ENCODE data around the gene TNFRSF4. TPM values are rescaled to one million over a fixed set of nuclear protein-coding genes. Genes with fewer than 3 reads are reported as not detected.

Gene TNFRSF4
- total and polyA plus RNA-seq, 10 of the 15 experiments (the other 5 are each of a cell fraction or from before 2014, with no cell fraction given): 0.05 to 7.3 (median 2.5) TPM; not detected in 1

DNA sequence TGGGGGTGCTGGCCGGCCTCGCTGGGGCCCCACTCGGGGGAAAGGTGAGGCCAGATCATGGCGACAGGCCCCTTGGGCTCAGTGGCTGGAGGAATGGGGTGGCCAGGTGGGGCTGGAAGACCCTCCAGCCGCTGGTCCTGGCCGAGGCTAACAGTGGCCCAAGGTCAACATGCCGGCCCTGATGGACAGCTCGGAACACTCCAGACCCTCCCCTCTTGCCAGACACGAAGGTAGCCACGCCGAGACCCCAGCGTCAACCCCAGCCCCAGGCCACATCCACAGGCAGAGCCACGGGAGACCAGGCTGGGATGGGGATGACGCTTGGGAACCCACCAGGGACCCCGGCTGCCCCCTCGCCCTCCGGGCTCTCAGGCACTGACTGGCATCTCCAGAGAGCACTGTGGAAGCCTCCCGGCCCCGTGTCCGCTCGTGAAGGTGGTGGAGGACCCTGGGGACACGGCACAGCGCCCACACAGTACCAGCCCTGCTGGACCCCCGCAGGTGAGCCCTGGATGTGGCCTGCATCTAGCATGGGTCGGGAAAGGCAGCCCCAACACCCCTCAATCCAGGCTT, 33.5 kb upstream of the TNFRSF4 start:
- intact Hi-C loops (cut with micrococcal nuclease; ENCODE audit: unreplicated experiment): no loop called here
- FAIRE-seq: no peak

DNA sequence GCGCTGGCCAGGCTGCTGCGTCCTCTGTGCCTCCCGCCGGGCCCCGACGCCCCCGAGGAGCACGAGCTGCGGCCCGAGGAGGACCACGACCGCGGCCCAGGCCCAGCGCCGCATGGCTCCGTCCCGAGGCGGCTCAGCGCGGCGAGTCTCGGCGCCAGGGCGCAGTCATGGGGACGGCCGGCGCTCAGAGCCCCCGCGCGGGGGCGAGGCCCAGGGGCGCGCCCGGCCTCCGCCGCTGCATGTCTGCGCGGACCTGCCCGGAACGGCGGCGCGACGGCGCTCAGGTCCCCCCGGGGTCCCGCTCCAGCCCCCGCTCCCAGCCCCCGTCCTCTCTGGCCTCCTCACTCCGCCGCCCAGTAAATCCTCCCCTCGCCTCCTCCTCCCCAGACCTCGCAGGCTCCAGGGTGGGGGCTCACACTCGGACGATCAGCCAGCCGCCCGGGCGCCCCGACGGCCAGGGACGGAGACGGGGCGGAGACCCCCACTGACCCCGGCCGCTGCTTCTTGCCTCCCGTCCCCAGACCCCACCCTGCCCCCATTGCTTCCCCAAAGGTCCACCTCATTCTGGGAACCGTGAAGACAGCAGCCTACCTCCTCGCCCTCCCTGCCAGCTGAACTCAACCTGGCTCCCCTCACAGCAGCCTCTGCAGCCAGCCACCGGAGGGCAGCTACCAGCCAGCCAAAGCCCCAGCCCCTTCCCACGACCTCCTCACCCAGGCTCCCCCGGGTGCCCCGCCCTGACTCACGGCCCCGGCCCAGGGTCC, 32.8 kb upstream of the TNFRSF4 start, which contains the start of gene C1QTNF12:
Gene C1QTNF12 (minus strand): TSS at position 146 of the 764 bp plus-strand sequence. CDS start 32 bp downstream, at position 114.
- TF ChIP-seq SUZ12 (IDR thresholded peaks at IDR 0.05; ENCODE audit: unreplicated experiment) (peak; percentile 73), NR2C1 (IDR thresholded peaks at IDR 0.05) (no peak)
- TF ChIP-seq, protein P1, sequence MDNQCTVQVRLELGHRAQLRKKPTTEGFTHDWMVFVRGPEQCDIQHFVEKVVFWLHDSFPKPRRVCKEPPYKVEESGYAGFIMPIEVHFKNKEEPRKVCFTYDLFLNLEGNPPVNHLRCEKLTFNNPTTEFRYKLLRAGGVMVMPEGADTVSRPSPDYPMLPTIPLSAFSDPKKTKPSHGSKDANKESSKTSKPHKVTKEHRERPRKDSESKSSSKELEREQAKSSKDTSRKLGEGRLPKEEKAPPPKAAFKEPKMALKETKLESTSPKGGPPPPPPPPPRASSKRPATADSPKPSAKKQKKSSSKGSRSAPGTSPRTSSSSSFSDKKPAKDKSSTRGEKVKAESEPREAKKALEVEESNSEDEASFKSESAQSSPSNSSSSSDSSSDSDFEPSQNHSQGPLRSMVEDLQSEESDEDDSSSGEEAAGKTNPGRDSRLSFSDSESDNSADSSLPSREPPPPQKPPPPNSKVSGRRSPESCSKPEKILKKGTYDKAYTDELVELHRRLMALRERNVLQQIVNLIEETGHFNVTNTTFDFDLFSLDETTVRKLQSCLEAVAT (IDR thresholded peaks at IDR 0.05): no peak
- TF ChIP-seq, protein P2, sequence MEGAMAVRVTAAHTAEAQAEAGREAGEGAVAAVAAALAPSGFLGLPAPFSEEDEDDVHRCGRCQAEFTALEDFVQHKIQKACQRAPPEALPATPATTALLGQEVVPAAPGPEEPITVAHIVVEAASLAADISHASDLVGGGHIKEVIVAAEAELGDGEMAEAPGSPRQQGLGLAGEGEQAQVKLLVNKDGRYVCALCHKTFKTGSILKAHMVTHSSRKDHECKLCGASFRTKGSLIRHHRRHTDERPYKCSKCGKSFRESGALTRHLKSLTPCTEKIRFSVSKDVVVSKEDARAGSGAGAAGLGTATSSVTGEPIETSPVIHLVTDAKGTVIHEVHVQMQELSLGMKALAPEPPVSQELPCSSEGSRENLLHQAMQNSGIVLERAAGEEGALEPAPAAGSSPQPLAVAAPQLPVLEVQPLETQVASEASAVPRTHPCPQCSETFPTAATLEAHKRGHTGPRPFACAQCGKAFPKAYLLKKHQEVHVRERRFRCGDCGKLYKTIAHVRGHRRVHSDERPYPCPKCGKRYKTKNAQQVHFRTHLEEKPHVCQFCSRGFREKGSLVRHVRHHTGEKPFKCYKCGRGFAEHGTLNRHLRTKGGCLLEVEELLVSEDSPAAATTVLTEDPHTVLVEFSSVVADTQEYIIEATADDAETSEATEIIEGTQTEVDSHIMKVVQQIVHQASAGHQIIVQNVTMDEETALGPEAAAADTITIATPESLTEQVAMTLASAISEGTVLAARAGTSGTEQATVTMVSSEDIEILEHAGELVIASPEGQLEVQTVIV (IDR thresholded peaks at IDR 0.05; ENCODE audit: borderline replicate concordance, partially characterized antibody): no peak
- TF ChIP-seq, protein P3, sequence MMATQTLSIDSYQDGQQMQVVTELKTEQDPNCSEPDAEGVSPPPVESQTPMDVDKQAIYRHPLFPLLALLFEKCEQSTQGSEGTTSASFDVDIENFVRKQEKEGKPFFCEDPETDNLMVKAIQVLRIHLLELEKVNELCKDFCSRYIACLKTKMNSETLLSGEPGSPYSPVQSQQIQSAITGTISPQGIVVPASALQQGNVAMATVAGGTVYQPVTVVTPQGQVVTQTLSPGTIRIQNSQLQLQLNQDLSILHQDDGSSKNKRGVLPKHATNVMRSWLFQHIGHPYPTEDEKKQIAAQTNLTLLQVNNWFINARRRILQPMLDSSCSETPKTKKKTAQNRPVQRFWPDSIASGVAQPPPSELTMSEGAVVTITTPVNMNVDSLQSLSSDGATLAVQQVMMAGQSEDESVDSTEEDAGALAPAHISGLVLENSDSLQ (IDR thresholded peaks at IDR 0.05): no peak
- H3K4me3 ChIP-seq: no peak within 1 kb of the TSS
- intact Hi-C loops (cut with micrococcal nuclease; ENCODE audit: unreplicated experiment): no loop called here
- H3K4me2 ChIP-seq (ENCODE audit: control insufficient read depth, insufficient read depth): no peak within 1 kb of the TSS
- H3K9ac ChIP-seq (ENCODE audit: control insufficient read depth, insufficient read depth, low read length): no peak within 1 kb of the TSS
- peaks cover 1 to 5% of the 10 kb centered on the region in 2 experiments; a peak in 3 of 4 replicates for H3K27me3 ChIP-seq (replicated peaks in 1 of 2; ENCODE audit: control insufficient read depth in 2 of 2, insufficient read depth in 2 of 2, low read length in 1 of 2)
- in situ Hi-C loops (cut with MboI): no loop called here
- ChIA-PET SMC1A (ENCODE audit: uncharacterized antibody, unreplicated experiment) (no interaction called here), POLR2A (no interaction called here), RAD21 (ENCODE audit: unreplicated experiment) (no interaction called here), CTCF (no interaction called here)
- ATAC-seq: no peak
- no peak for FAIRE-seq
- no peak within 1 kb of the TSS for H3K27ac ChIP-seq (ENCODE audit: control insufficient read depth, insufficient read depth)
- H4K20me1 ChIP-seq (ENCODE audit: control insufficient read depth, insufficient read depth): no peaks in the 10 kb centered on the region
- H3K36me3 ChIP-seq (ENCODE audit: control insufficient read depth in 2 of 2, insufficient read depth in 2 of 2, low read length in 1 of 2): no peaks in the 10 kb centered on the region
- BruUV-seq (replicated peaks): no TSS peak
- no peaks in the 10 kb centered on the region for H3K79me2 ChIP-seq (ENCODE audit: control insufficient read depth, insufficient read depth, low read length)
- no peak within 1 kb of the TSS for H2AFZ ChIP-seq (ENCODE audit: control insufficient read depth, low read depth, low read length)
- H3K4me1 ChIP-seq (ENCODE audit: control insufficient read depth, insufficient read depth, low read length): peaks cover 12% of the 10 kb centered on the region
- 7% methylated on average over 60 of the region's 74 CpGs for WGBS (ENCODE audit: insufficient coverage, insufficient replicate concordance, low lambda C conversion rate, missing lambda C conversion rate)
- DNase-seq (ENCODE audit: low read depth, low spot score): no peak
- no peaks in the 10 kb centered on the region for H3K9me3 ChIP-seq (replicated peaks; ENCODE audit: control insufficient read depth, insufficient read depth, low read length)

More for the DNA sequence above, 33.5 kb upstream of the TNFRSF4 start:
- Histone ChIP-seq H3K9me3 (replicated peaks; ENCODE audit: control insufficient read depth, insufficient read depth, low read length) (no peaks in the 10 kb centered on the region), H3K4me2 (ENCODE audit: control insufficient read depth, insufficient read depth) (no peak overlapping the region), H3K4me3 (no peak overlapping the region), H2AFZ (ENCODE audit: control insufficient read depth, low read depth, low read length) (no peak overlapping the region), H3K27me3 (replicated peaks in 1 of 2; ENCODE audit: control insufficient read depth in 2 of 2, insufficient read depth in 2 of 2, low read length in 1 of 2) (peaks cover 1 to 5% of the 10 kb centered on the region in 2 experiments; a peak in 3 of 4 replicates), H3K27ac (ENCODE audit: control insufficient read depth, insufficient read depth) (no peak overlapping the region), H4K20me1 (ENCODE audit: control insufficient read depth, insufficient read depth) (no peaks in the 10 kb centered on the region), H3K36me3 (ENCODE audit: control insufficient read depth in 2 of 2, insufficient read depth in 2 of 2, low read length in 1 of 2) (no peaks in the 10 kb centered on the region; a peak in 1 of 4 replicates), H3K9ac (ENCODE audit: control insufficient read depth, insufficient read depth, low read length) (no peak overlapping the region), H3K4me1 (ENCODE audit: control insufficient read depth, insufficient read depth, low read length) (peaks cover 12% of the 10 kb centered on the region), H3K79me2 (ENCODE audit: control insufficient read depth, insufficient read depth, low read length) (no peaks in the 10 kb centered on the region)
- TF ChIP-seq, protein P3 (IDR thresholded peaks at IDR 0.05): no peak
- peak; percentile 6; the same call in 1 of the 2 replicates for TF ChIP-seq POLR2A (IDR thresholded peaks at IDR 0.05; ENCODE audit: low read depth, low read length)
- in situ Hi-C loops (cut with MboI): no loop called here
- WGBS (ENCODE audit: insufficient coverage, insufficient replicate concordance, low lambda C conversion rate, missing lambda C conversion rate): 55% methylated on average over 25 of the region's 25 CpGs
- ChIA-PET POLR2A (no interaction called here), SMC1A (ENCODE audit: uncharacterized antibody, unreplicated experiment) (no interaction called here), RAD21 (ENCODE audit: unreplicated experiment) (no interaction called here), CTCF (no interaction called here)
- ATAC-seq (no peak), DNase-seq (ENCODE audit: low read depth, low spot score) (no peak)
- no TSS peak for BruUV-seq (replicated peaks)
